Gastroesophageal sphincter (tissue), 3 donors: ENCODE data around the gene APBB1IP.

Source experiments
- CTCF ChIP-seq, 4 experiments: fragments of 200-600 bp in 2 of 4; fragments of 450-650 bp in 2 of 4; sonication (generic) in 1 of 4; IDR thresholded peaks; one replicate each; pipeline ENCODE4 v1.5.1; 2017 to 2019; ENCODE audit warnings: antibody characterized with exemption in 4 of 4, mild to moderate bottlenecking in 2 of 4, moderate library complexity in 2 of 4
- EP300 ChIP-seq: sonication (generic); formaldehyde crosslinking; IDR thresholded peaks from one replicate; pipeline ENCODE4 v1.6.1; 2017; ENCODE audit warnings: antibody characterized with exemption, mild to moderate bottlenecking
- POLR2A ChIP-seq, 2 donors: fragments of 450-650 bp; IDR thresholded peaks; one replicate each; pipeline ENCODE4 v1.6.1; 2017; ENCODE audit warnings: antibody characterized with exemption in 2 of 2, mild to moderate bottlenecking in 2 of 2, moderate library complexity in 1 of 2
- POLR2AphosphoS5 ChIP-seq: sonication (generic); formaldehyde crosslinking; IDR thresholded peaks from one replicate; pipeline ENCODE4 v1.6.1; 2017; ENCODE audit warnings: antibody characterized with exemption

DNA sequence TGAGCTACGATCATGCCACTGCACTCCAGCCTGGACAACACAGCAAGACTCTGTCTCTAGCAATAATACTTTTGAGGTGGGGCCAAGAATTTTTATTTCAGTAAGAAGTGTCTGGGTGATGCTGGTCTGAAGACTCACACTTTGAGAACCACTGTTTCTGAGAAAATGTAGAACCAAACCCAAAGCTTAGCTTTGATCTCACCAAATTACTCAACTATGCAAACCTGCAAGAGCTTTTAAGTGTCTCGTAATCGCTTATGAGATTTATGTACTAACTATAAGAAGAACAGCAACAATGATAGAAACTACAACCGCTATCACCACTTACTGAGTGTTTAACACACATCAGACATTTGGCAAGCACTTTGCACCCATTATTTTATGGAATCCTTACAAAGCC, 29.5 kb downstream of the APBB1IP start:
- TF ChIP-seq CTCF (IDR thresholded peaks at IDR 0.05), result no peak
- no peak for TF ChIP-seq POLR2A (IDR thresholded peaks at IDR 0.05)
- TF ChIP-seq POLR2AphosphoS5, result no peak
- no peak for TF ChIP-seq EP300
